HCT116 (cell line): ENCODE measurements around the gene IL1RAPL1. TPM values are rescaled to one million over a fixed set of nuclear protein-coding genes. Genes with fewer than 3 reads are reported as not detected.

ENCODE experiments used
- ATAC-seq: fragments of 200-7000 bp; cut with Tn5 transposase; 2 replicates; pipeline ENCODE4 v1.9.1; 2020; ENCODE audit warnings: mild to moderate bottlenecking, moderate library complexity
- BruUV-seq: library from RNA; stranded (reverse); fragments of 400-500 nt; replicated peaks from 2 replicates; lab custom pipeline; 2021; lab: Mats Ljungman, UMichigan
- CTCF ChIA-PET: fragments of 300-600 bp; sonication (Branson Sonifier 250); formaldehyde crosslinking; loops from one replicate; lab custom pipeline; 2021; ENCODE audit warnings: antibody characterized with exemption; lab: Charles Lee
- POLR2A ChIA-PET: fragments of 300-600, 350-600 bp; sonication (Branson Sonifier 250); formaldehyde crosslinking; loops from one replicate; lab custom pipeline; 2021; ENCODE audit warnings: antibody characterized with exemption; lab: Charles Lee
- RAD21 ChIA-PET, 2 experiments: fragments of 300-600 bp; sonication (Branson Sonifier 250); formaldehyde crosslinking; loops; one replicate each; lab custom pipeline; 2023; ENCODE audit warnings: low total read pairs in 2 of 2; ENCODE audit not compliant: uncharacterized antibody in 2 of 2, unreplicated experiment in 2 of 2, low non-redundant PET in 1 of 2; lab: Charles Lee
- DNase-seq: peaks from one replicate; pipeline ENCODE4 v3.0.0-alpha.2; 2010; ENCODE audit warnings: low read depth, low spot score
- H2AFZ ChIP-seq: fragments of 200-600 bp; shearing (Covaris generic), sonication (generic); 2 replicates; pipeline ENCODE4 v1.6.1; 2017; ENCODE audit warnings: low read depth, mixed run types, mixed read lengths, antibody characterized with exemption, low read length; ENCODE audit not compliant: poor library complexity, severe bottlenecking
- H3K27ac ChIP-seq: 2 replicates; pipeline ENCODE4 v1.5.1; 2012; ENCODE audit warnings: low read depth, low read length
- H3K27me3 ChIP-seq: fragments of 200-600 bp; sonication (generic); 2 replicates; pipeline ENCODE4 v1.6.1; 2016; ENCODE audit warnings: mixed run types, low read length, mixed read lengths; ENCODE audit not compliant: insufficient read depth
- H3K36me3 ChIP-seq, 2 experiments: fragments of 200-500 bp in 1 of 2; fragments of 200-600 bp in 1 of 2; sonication (Bioruptor generic) in 1 of 2; sonication (generic) in 1 of 2; 2 replicates each; pipeline versions ENCODE4 v1.5.1 to v1.6.1; 2014 to 2016; ENCODE audit warnings: low read length in 2 of 2, inconsistent platforms in 1 of 2, mixed read lengths in 1 of 2, mixed run types in 1 of 2; ENCODE audit not compliant: insufficient read depth in 2 of 2, control insufficient read depth in 1 of 2
- H3K4me1 ChIP-seq, 2 experiments: fragments of 200-600 bp in 1 of 2; sonication (generic) in 1 of 2; 2 replicates each; pipeline versions ENCODE4 v1.5.1 to v1.6.1; 2012 to 2017; ENCODE audit warnings: low read length in 2 of 2, inconsistent platforms in 1 of 2, mild to moderate bottlenecking in 1 of 2, mixed read lengths in 1 of 2, mixed run types in 1 of 2, moderate library complexity in 1 of 2; ENCODE audit not compliant: insufficient read depth in 2 of 2, control insufficient read depth in 1 of 2
- H3K4me2 ChIP-seq: fragments of 200-600 bp; sonication (generic); 2 replicates; pipeline ENCODE4 v1.6.1; 2017; ENCODE audit warnings: mixed run types, low read length, mixed read lengths
- H3K4me3 ChIP-seq, 2 experiments: fragments of 200-600 bp in 1 of 2; sonication (generic) in 1 of 2; replicated peaks in 1 of 2; 2 replicates each; pipeline ENCODE4 v1.5.1; 2011 to 2016; ENCODE audit warnings: low read length in 2 of 2, control low read depth in 1 of 2, low read depth in 1 of 2, mild to moderate bottlenecking in 1 of 2, mixed read lengths in 1 of 2, mixed run types in 1 of 2
- H3K79me2 ChIP-seq: fragments of 200-600 bp; sonication (generic); 2 replicates; pipeline ENCODE4 v1.6.1; 2017; ENCODE audit warnings: mild to moderate bottlenecking, mixed run types, low read length, moderate library complexity, mixed read lengths; ENCODE audit not compliant: insufficient read depth
- H3K9ac ChIP-seq: fragments of 200-600 bp; sonication (generic); 2 replicates; pipeline ENCODE4 v1.6.1; 2016; ENCODE audit warnings: low read length, mixed read lengths
- H3K9me2 ChIP-seq: fragments of 200-600 bp; sonication (generic), shearing (Covaris generic); 2 replicates; pipeline ENCODE4 v1.6.1; 2017; ENCODE audit warnings: mixed run types, mild to moderate bottlenecking, moderate library complexity; ENCODE audit not compliant: insufficient read depth
- H3K9me3 ChIP-seq, 2 experiments: fragments of 200-500 bp in 1 of 2; fragments of 200-600 bp in 1 of 2; sonication (Bioruptor generic) in 1 of 2; sonication (generic) in 1 of 2; 2 replicates each; pipeline ENCODE4 v1.6.1; 2014 to 2017; ENCODE audit warnings: low read length in 2 of 2, mixed read lengths in 2 of 2, inconsistent platforms in 1 of 2, low read depth in 1 of 2, mild to moderate bottlenecking in 1 of 2, mixed run types in 1 of 2, moderate library complexity in 1 of 2; ENCODE audit not compliant: control insufficient read depth in 1 of 2, insufficient read depth in 1 of 2
- H4K20me1 ChIP-seq: fragments of 200-600 bp; sonication (generic), shearing (Covaris generic); 2 replicates; pipeline ENCODE4 v1.6.1; 2017; ENCODE audit warnings: mixed run types, mild to moderate bottlenecking, moderate library complexity; ENCODE audit not compliant: insufficient read depth
- CEBPB ChIP-seq: IDR thresholded peaks from 2 replicates; pipeline ENCODE4 v1.6.1; 2012; ENCODE audit warnings: low read depth
- EGR1 ChIP-seq: IDR thresholded peaks from 2 replicates; pipeline ENCODE4 v1.6.1; 2012; ENCODE audit warnings: low read depth
- EZH2 ChIP-seq: fragments of 200-600 bp; sonication (generic); IDR thresholded peaks from 2 replicates; pipeline ENCODE4 v1.6.1; 2017; ENCODE audit warnings: antibody characterized with exemption, mixed run types
- EZH2phosphoT487 ChIP-seq: fragments of 200-600 bp; IDR thresholded peaks from 2 replicates; pipeline ENCODE4 v1.6.1; 2018; ENCODE audit warnings: antibody characterized with exemption, borderline replicate concordance
- JUND ChIP-seq: IDR thresholded peaks from 2 replicates; pipeline ENCODE4 v1.6.1; 2012
- POLR2A ChIP-seq: IDR thresholded peaks from 2 replicates; pipeline ENCODE4 v1.7.0; 2011; ENCODE audit warnings: borderline replicate concordance; ENCODE audit not compliant: insufficient read depth, insufficient read length; ENCODE audit errors: extremely low read depth
- RAD21 ChIP-seq: IDR thresholded peaks from 2 replicates; pipeline ENCODE4 v1.6.1; 2012; ENCODE audit warnings: low read depth, mild to moderate bottlenecking
- SP1 ChIP-seq: IDR thresholded peaks from 2 replicates; pipeline ENCODE4 v1.6.1; 2012; ENCODE audit warnings: low read depth
- TCF7L2 ChIP-seq: IDR thresholded peaks from 2 replicates; pipeline ENCODE4 v1.7.0; 2011; ENCODE audit warnings: borderline replicate concordance, inconsistent platforms; ENCODE audit not compliant: insufficient read depth, insufficient read length; ENCODE audit errors: extremely low read depth
- intact Hi-C: fragments of 100-400 bp; cut with micrococcal nuclease; formaldehyde crosslinking; loops from 2 replicates; pipeline ENCODE4 v1.10.0; 2022
- total RNA-seq: library from RNA; stranded (reverse); gene quantifications from one replicate; pipeline ENCODE4 v1.2.1, GENCODE V29; 2021; ENCODE audit not compliant: unreplicated experiment
- TF ChIP-seq, protein P1 (sequence below): IDR thresholded peaks from 2 replicates; pipeline ENCODE4 v1.6.1; 2012; ENCODE audit warnings: low read depth
- TF ChIP-seq, protein P2 (sequence below): IDR thresholded peaks from 2 replicates; pipeline ENCODE4 v1.6.1; 2011; ENCODE audit warnings: mild to moderate bottlenecking, low read length, moderate library complexity; ENCODE audit not compliant: insufficient replicate concordance; ENCODE audit errors: extremely low read depth
- TF ChIP-seq, protein P3 (sequence below), 3 experiments: fragments of 200-600 bp in 1 of 3; sonication (generic) in 1 of 3; IDR thresholded peaks in 2 of 3; conservative IDR thresholded peaks in 1 of 3; 2 replicates each; pipeline ENCODE4 v1.5.1; 2012 to 2017; ENCODE audit warnings: low read depth in 2 of 3, low read length in 2 of 3, antibody characterized with exemption in 1 of 3, borderline replicate concordance in 1 of 3, control low read depth in 1 of 3, mild to moderate bottlenecking in 1 of 3, mixed read lengths in 1 of 3, mixed run types in 1 of 3, moderate library complexity in 1 of 3; ENCODE audit not compliant: insufficient read depth in 1 of 3
- TF ChIP-seq, protein P4 (sequence below): IDR thresholded peaks from 2 replicates; pipeline ENCODE4 v1.6.1; 2012

Gene IL1RAPL1
- total RNA-seq, 1 experiment from 2014 or later = 2.8 TPM

DNA sequence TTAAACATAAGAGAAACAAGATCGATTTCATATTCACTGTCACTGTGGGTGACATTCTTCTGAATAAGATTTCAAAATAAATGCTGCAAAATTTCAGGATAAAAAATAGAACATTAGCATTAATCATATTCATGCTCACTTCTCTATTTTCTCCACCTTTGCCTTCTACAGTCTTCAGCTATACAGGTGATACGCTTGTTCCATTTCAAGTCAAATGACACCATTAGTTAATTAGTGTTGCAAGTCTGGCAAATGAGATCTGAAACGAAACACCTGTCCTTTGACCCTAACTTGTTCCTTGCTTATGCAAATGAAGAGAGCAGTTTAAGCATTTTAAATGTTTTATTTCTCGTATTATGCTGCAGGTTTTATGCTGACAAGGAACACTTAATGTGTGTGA lies 960.6 kb downstream of the IL1RAPL1 start (continued):
- TF ChIP-seq, protein P1, sequence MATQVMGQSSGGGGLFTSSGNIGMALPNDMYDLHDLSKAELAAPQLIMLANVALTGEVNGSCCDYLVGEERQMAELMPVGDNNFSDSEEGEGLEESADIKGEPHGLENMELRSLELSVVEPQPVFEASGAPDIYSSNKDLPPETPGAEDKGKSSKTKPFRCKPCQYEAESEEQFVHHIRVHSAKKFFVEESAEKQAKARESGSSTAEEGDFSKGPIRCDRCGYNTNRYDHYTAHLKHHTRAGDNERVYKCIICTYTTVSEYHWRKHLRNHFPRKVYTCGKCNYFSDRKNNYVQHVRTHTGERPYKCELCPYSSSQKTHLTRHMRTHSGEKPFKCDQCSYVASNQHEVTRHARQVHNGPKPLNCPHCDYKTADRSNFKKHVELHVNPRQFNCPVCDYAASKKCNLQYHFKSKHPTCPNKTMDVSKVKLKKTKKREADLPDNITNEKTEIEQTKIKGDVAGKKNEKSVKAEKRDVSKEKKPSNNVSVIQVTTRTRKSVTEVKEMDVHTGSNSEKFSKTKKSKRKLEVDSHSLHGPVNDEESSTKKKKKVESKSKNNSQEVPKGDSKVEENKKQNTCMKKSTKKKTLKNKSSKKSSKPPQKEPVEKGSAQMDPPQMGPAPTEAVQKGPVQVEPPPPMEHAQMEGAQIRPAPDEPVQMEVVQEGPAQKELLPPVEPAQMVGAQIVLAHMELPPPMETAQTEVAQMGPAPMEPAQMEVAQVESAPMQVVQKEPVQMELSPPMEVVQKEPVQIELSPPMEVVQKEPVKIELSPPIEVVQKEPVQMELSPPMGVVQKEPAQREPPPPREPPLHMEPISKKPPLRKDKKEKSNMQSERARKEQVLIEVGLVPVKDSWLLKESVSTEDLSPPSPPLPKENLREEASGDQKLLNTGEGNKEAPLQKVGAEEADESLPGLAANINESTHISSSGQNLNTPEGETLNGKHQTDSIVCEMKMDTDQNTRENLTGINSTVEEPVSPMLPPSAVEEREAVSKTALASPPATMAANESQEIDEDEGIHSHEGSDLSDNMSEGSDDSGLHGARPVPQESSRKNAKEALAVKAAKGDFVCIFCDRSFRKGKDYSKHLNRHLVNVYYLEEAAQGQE = no peak

DNA sequence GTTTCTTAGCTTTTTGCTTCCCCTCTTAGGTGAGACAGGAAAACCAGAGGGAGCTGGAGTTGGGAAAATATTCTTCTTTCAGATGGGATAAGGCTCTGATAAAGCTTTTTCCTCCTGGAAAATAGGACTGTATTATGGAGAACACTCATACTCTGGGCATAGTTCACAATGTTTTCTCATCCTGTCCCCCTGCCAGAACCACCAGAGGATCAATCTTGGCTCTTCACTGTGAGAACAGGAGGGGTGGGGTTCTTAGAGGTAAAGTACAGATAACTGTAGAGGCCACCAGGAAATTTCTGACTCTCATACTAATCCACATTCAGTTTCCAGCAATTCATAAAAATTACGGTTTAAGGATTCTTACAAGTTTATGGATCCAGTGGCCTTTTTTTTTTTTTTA lies 966.3 kb downstream of the IL1RAPL1 start:
- DNase-seq (no peak), ATAC-seq (no peak)
- Histone ChIP-seq H3K9me3 (no peaks in the 10 kb centered on the region), H3K9me2 (no peaks in the 10 kb centered on the region), H2AFZ (no peak overlapping the region), H3K4me1 (no peaks in the 10 kb centered on the region), H3K4me2 (no peak overlapping the region), H3K4me3 (no peak overlapping the region), H3K27ac (no peak overlapping the region), H3K36me3 (no peaks in the 10 kb centered on the region), H3K79me2 (no peaks in the 10 kb centered on the region), H4K20me1 (no peaks in the 10 kb centered on the region), H3K9ac (no peak overlapping the region), H3K27me3 (no peaks in the 10 kb centered on the region)
- BruUV-seq = no TSS peak
- ChIA-PET CTCF (no interaction called here), RAD21 (no interaction called here), POLR2A (no interaction called here)
- intact Hi-C loops = no loop called here
- TF ChIP-seq EZH2phosphoT487 (no peak), TCF7L2 (no peak), SP1 (no peak), CEBPB (no peak), EZH2 (no peak), JUND (no peak), RAD21 (no peak), POLR2A (no peak), EGR1 (no peak)
- TF ChIP-seq, protein P1 = no peak
- TF ChIP-seq, protein P2, sequence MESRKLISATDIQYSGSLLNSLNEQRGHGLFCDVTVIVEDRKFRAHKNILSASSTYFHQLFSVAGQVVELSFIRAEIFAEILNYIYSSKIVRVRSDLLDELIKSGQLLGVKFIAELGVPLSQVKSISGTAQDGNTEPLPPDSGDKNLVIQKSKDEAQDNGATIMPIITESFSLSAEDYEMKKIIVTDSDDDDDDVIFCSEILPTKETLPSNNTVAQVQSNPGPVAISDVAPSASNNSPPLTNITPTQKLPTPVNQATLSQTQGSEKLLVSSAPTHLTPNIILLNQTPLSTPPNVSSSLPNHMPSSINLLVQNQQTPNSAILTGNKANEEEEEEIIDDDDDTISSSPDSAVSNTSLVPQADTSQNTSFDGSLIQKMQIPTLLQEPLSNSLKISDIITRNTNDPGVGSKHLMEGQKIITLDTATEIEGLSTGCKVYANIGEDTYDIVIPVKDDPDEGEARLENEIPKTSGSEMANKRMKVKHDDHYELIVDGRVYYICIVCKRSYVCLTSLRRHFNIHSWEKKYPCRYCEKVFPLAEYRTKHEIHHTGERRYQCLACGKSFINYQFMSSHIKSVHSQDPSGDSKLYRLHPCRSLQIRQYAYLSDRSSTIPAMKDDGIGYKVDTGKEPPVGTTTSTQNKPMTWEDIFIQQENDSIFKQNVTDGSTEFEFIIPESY = no peak
- TF ChIP-seq, protein P3, sequence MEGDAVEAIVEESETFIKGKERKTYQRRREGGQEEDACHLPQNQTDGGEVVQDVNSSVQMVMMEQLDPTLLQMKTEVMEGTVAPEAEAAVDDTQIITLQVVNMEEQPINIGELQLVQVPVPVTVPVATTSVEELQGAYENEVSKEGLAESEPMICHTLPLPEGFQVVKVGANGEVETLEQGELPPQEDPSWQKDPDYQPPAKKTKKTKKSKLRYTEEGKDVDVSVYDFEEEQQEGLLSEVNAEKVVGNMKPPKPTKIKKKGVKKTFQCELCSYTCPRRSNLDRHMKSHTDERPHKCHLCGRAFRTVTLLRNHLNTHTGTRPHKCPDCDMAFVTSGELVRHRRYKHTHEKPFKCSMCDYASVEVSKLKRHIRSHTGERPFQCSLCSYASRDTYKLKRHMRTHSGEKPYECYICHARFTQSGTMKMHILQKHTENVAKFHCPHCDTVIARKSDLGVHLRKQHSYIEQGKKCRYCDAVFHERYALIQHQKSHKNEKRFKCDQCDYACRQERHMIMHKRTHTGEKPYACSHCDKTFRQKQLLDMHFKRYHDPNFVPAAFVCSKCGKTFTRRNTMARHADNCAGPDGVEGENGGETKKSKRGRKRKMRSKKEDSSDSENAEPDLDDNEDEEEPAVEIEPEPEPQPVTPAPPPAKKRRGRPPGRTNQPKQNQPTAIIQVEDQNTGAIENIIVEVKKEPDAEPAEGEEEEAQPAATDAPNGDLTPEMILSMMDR (IDR thresholded peaks at IDR 0.05 in 2 of 3, conservative IDR thresholded peaks at IDR 0.05 in 1 of 3; ENCODE audit: borderline replicate concordance in 1 of 3, insufficient read depth in 1 of 3, low read depth in 2 of 3, low read length in 2 of 3) = no peak
- TF ChIP-seq, protein P4, sequence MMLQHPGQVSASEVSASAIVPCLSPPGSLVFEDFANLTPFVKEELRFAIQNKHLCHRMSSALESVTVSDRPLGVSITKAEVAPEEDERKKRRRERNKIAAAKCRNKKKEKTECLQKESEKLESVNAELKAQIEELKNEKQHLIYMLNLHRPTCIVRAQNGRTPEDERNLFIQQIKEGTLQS = no peak
